Activated T-helper 1 cell treated with anti-CD3 and anti-CD28 coated beads, Interleukin-12 subunit alpha, Interleukin-12 subunit beta, Interleukin-2, Interleukin-4 antibody, amounts not matched to agents 30 ng/mL and 10 ng/mL and 1 ng/mL, durations not matched to agents 14 hours and 24 hours and 36 hours (primary cell): ENCODE results near the gene PROZ. TPM values are rescaled to one million over a fixed set of nuclear protein-coding genes. Genes with fewer than 3 reads are reported as not detected.

Experiments used
- DNase-seq: peaks from one replicate; pipeline ENCODE4 v3.0.0; 2021; ENCODE audit warnings: low spot score
- H3K27ac Mint-ChIP-seq: one replicate; pipeline ENCODE4 v1.8.0; 2021; ENCODE audit warnings: mild to moderate bottlenecking, mixed read lengths
- H3K27me3 Mint-ChIP-seq: one replicate; pipeline ENCODE4 v1.8.0; 2022; ENCODE audit warnings: mild to moderate bottlenecking, moderate library complexity, mixed read lengths; ENCODE audit not compliant: insufficient read depth
- H3K36me3 Mint-ChIP-seq: one replicate; pipeline ENCODE4 v1.8.0; 2021; ENCODE audit warnings: low read depth, mixed read lengths
- H3K4me1 Mint-ChIP-seq: one replicate; pipeline ENCODE4 v1.8.0; 2021; ENCODE audit warnings: low read depth, mixed read lengths
- H3K4me3 Mint-ChIP-seq: one replicate; pipeline ENCODE4 v1.8.0; 2021; ENCODE audit warnings: mild to moderate bottlenecking, moderate library complexity, mixed read lengths
- H3K9me3 Mint-ChIP-seq: one replicate; pipeline ENCODE4 v1.8.0; 2021; ENCODE audit warnings: mixed read lengths
- intact Hi-C: fragments of 100-400 bp; cut with micrococcal nuclease; formaldehyde crosslinking; loops from one replicate; pipeline ENCODE4 v1.15.1; 2024
- total RNA-seq: library from RNA; stranded (reverse); gene quantifications from 2 replicates; pipeline ENCODE4 v1.2.3, GENCODE V29; 2022

The PROZ gene
- total RNA-seq, 1 donor from 2014 or later = not detected

DNA sequence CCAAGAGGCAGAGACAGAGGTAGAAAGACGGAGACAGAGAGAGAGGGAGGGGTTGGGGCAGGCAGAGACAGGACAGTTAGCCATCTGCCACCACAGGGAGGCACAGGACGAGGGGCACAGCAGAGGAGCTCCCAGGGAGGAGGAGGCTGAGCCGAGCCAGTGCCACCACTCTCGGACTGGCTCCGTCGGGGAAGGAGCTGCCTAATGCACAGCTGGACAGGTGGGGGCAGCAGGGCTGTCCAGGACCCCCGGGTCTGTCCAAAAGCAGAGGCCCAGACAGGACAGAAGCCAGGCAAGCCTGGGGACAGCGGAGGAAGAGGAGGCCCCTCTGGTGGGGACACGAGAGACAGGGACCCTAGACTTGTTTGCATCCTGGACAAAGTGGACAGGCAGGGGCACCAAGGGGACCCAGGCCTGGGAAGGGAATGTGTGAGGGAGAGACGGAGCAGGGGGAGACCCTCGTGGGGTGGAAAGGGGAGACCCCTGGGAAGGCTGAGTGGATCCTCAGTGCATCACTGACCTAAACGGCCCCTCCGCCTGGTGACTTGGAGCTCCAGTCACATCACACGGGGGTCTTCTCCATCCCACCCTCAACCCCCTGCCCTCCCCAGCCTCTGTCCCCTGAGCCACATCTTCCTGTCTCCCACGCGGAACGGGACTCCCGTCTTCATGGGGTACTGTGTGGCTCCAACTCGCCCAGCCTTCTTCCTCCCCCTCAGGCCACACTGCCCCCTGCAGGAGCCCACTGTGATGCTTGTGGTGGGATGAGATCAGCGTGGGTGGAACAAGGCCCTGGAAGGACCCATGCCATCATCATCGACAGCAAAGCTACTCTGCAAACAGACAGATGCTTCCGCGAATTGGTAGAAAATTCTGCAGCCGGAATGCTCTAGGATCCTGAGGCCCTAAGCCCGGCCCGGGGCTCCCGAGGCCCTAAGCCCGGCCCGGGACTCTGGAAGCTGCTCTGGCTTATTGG is 34.9 kb upstream of the PROZ start:
- no peak for DNase-seq
- Mint-ChIP-seq H3K9me3 (no peaks in the 10 kb centered on the region), H3K4me1 (no peaks in the 10 kb centered on the region), H3K36me3 (no peaks in the 10 kb centered on the region), H3K4me3 (no peak overlapping the region), H3K27ac (no peak overlapping the region), H3K27me3 (peaks cover 9% of the 10 kb centered on the region)
- intact Hi-C loops = no loop called here

DNA sequence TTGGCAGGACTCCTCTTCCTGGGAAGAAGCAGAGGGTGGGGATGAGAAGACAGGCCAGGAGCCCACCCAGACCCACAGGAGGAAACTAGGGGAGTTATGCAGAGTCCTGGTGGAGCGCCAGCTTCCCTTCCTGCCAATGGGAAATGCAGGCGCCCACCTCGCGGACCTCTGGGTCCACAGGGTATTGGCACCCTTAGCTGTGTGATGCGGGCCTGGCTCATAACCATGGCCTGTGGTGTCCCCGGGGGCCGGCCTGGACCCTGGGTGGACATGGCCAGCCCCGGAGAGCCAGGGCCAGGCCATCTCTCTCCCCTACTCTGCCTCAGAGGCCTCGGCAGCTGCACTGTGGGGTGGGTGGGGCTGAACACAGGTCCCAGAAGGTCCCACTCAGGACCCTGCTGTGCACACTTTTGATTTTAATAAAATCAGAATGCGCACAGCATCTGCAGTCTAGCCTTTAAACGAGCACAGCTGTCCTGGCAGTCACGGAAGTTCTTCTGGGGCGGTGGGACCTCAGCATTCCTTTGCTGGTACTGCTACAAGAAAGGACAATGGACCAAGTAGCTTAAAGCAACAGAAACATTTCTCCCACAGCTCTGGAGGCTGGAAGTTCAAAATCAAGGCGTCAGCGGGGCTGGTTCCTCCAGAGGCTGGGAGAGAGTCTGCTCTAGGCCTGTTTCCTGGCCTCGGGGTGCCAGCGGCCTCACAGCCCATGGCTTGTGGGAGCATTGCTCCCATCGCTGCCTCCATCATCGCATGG is 34.1 kb upstream of the PROZ start:
- intact Hi-C loops = no loop called here
- Mint-ChIP-seq H3K4me3 (no peak overlapping the region), H3K36me3 (no peaks in the 10 kb centered on the region), H3K27ac (no peak overlapping the region), H3K4me1 (no peaks in the 10 kb centered on the region), H3K27me3 (peaks cover 15% of the 10 kb centered on the region), H3K9me3 (no peaks in the 10 kb centered on the region)
- no peak for DNase-seq

DNA sequence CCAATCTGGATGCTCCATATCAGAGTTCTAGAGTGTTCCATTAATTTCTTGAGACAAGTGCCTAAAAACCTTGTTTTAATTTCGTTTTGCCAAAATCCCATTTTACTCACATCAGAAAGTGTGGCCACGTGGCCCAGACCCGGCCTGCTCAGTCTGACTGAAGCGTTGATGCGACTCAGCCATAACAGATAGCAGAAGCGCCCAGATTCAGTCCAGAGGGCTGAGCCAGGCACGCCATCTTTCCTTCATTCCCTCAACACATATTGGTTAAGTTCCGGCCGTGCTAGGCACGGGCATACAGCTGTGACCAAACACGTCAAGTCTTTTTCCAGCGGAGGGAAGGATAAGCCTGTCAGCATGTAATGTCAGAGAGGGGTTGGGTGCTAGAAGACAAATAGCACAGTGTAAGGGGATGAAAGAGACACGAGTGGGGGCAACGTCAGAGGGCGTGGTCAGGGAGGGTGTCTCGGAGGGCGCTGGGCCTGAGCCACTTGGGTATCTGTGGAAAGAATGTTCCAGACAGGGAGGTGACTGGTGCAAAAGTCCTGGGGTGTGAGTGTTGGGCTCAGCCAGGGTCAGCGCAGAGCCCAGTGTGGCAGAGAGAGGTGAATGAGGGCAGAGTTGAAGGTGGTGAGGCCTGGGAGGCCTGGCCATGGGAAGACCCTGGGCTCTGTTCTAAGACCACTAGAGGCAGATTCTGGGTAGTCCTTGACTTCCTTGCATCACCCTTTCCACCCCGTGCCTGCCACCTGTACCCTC is 32.8 kb upstream of the PROZ start:
- no peaks in the 10 kb centered on the region for H3K36me3 Mint-ChIP-seq
- intact Hi-C loops = no loop called here
- peaks cover 18% of the 10 kb centered on the region for H3K27me3 Mint-ChIP-seq
- no peak for DNase-seq
- no peak overlapping the region for H3K4me3 Mint-ChIP-seq
- no peaks in the 10 kb centered on the region for H3K4me1 Mint-ChIP-seq
- no peak overlapping the region for H3K27ac Mint-ChIP-seq
- no peaks in the 10 kb centered on the region for H3K9me3 Mint-ChIP-seq

DNA sequence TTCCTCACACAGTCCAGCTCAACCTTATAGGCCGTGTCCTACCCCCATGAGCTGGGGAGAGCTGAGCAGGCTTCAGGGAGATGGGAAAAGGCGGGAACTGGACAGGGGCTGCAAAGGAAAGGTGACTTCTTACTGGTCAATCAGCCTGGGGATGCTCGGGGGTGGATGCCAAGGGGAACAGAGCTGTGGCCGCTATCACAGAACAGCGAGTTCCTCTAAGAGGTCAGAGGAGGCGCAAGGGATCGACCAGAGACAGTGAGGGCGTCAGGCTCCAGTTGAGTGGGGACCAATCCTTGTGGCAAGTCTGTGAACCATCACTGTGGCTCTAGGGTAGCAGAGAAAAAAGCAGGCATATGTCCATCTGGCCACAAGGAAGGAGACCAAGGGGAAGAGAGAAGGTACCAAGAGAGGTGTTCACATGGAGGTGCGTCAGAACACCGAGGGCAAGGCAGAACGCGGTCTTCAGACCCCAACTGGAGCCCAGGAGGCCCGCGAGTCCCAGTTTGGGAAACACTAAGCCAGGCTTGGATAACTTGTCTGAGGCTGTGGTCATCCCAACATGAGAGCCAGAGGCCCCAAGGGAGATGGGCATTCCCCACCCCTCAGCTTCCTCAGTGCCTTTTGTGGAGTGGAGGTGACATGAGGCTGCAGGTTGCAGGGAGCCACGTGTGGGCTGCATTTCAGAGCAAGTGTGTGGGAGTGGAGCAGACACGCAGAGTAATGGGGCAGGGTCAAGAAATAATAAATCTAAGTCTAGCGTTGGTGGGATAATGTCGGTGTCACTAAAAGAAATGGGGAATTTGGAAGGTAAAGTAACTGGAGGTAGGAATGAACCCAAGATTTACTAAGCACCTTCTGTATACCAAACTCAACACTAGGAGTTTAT is 31.9 kb upstream of the PROZ start:
- no peak overlapping the region for H3K4me3 Mint-ChIP-seq
- H3K4me1 Mint-ChIP-seq = no peaks in the 10 kb centered on the region
- no peaks in the 10 kb centered on the region for H3K9me3 Mint-ChIP-seq
- H3K27me3 Mint-ChIP-seq = peaks cover 23% of the 10 kb centered on the region
- H3K36me3 Mint-ChIP-seq = no peaks in the 10 kb centered on the region
- H3K27ac Mint-ChIP-seq = no peak overlapping the region
- intact Hi-C loops = no loop called here
- DNase-seq = no peak

DNA sequence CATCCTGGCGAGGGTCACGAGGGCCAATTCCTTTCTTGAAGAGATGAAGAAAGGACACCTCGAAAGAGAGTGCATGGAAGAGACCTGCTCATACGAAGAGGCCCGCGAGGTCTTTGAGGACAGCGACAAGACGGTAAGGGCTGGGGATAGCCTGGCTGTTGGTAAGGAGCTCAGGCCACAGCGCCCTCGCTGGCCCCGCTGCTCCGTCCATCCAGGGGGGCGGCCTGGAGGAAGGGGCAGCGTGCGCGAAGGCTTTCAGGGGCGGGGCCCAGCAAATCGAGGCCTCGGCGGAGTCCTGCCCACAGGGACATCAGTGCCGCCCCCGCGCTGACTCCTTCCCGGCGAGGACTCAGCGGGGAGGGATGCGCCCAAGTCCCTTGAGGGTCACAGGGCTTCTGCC is 29.0 kb upstream of the PROZ start:
- DNase-seq = no peak
- H3K27me3 Mint-ChIP-seq = peaks cover 43% of the 10 kb centered on the region
- H3K27ac Mint-ChIP-seq = no peak overlapping the region
- no peaks in the 10 kb centered on the region for H3K9me3 Mint-ChIP-seq
- H3K4me1 Mint-ChIP-seq = no peaks in the 10 kb centered on the region
- H3K4me3 Mint-ChIP-seq = no peak overlapping the region
- intact Hi-C loops = no loop called here
- H3K36me3 Mint-ChIP-seq = no peaks in the 10 kb centered on the region

DNA sequence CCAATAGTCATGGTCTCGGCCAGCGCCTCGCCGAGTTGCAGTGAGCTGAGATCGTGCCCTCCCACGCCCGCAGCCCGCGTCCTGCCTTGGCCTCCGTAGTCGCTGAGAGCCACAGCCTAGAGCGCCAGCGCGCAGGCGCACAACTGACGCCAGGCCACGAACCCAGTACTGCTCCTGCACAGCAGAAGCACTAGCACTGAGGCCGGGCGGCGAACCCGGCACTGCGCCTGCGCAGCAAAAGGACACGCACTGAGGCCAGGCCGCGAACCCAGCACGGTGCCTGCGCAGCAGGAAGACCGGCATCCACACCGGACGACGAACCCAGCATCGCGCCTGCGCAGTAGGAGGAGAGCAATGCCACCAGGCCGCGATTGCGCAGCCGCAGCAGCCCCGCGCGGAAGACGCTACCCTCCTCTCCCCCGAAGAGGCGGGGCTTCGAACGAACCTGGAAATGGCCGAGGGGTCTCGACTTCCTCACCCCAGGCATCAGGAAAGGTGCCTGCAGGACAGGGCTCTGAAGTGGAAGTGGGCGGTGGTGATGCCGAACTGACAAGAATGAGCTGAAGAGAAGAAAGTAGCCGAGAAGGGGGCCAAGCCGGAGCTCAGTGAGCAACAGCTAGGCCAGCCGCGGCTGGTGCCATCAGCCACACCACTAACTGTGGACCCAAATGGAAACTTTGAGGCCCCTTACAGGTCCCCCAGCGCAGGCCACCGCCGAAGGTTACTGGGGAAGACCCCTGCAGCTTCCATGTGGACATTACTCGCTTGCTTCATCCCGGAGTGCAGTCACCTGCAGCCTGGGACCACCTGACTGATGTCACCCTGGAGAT is 28.3 kb upstream of the PROZ start:
- intact Hi-C loops = no loop called here
- DNase-seq = no peak
- H3K27ac Mint-ChIP-seq = no peak overlapping the region
- peaks cover 44% of the 10 kb centered on the region for H3K27me3 Mint-ChIP-seq
- H3K4me1 Mint-ChIP-seq = no peaks in the 10 kb centered on the region
- no peaks in the 10 kb centered on the region for H3K36me3 Mint-ChIP-seq
- no peak overlapping the region for H3K4me3 Mint-ChIP-seq
- H3K9me3 Mint-ChIP-seq = no peaks in the 10 kb centered on the region

DNA sequence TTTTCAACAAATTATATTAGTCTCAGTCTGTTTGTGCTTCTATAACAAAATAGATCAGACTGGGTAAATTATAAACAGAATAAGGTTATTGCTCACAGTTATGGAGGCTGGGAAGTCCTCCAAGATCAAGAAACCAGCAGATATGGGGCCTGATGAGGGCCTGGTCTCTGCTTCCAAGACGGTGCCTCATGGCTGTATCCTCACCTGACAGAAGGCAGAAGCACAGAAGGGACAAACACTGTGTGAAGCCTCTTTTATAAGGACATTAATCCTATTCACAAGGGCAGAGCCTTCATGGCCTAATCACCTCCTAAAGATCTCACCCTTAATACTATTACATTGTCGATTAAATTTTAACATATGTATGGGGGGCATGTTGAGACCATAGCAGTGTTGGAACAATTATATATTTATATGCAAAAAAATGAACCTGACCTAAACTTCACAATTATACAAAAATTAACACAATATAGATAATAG is 23.1 kb upstream of the PROZ start:
- no peak for DNase-seq
- H3K36me3 Mint-ChIP-seq = no peaks in the 10 kb centered on the region
- H3K9me3 Mint-ChIP-seq = no peaks in the 10 kb centered on the region
- peaks cover 45% of the 10 kb centered on the region for H3K27me3 Mint-ChIP-seq
- intact Hi-C loops = no loop called here
- no peaks in the 10 kb centered on the region for H3K4me1 Mint-ChIP-seq
- H3K4me3 Mint-ChIP-seq = no peak overlapping the region
- no peak overlapping the region for H3K27ac Mint-ChIP-seq

DNA sequence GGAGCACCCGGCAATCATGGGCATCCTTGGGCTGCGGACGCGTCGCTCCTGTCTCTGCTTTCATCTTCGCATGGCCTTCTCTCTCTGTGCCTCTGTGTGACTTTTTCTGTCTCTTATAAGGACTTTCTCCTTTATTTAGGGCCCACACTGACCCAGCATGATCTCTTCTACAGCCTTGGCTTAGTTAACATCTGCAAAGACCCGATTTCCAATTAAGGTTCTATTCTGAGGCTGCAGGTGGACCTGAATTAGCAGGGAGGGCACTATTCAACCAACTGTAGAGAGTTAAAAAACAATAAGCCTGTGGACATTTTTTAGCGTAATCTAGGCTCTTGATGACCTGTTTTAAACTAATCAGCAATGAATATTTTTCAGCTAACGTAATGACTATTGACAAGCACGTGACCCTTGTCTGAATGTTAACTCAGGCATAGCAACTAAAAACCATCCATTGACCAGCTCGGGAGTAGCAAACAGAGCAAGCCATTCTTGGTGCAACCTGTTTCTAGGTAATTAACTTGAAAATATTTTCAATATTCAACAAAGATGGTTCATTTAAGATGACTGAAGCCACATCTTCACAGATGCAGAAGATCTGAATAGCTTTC is 20.7 kb upstream of the PROZ start:
- intact Hi-C loops = no loop called here

DNA sequence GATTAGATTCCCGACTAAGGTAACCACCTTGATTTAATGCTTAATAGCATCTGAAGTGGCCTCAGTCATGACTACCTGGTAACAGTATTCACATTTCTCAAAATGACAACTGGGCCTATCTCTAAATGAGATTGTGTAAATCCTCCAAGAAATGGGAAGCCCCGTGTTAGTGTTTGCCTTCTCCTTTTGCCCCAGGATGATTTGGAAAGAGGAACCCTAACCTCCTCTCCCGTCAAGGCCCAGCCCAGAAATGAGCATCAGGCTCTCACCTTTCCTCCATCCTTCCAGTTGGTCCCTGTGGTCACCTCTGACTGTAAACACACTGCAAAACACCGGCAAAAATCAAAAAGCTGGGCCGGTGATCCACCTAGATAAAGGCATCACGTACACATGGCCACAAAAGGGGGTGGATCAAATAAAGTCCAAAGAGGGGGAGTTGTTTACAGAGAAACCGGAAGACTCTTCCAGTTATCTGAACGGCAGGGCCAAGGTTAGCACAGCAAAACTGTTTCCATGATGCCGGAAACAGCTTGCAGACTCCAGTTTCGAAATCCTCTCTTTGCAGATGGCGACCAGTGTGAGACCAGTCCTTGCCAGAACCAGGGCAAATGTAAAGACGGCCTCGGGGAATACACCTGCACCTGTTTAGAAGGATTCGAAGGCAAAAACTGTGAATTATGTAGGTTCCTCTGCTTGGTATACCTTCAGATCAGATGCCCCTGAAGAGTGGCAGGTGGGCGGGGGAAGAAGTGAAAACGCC is 19.5 kb upstream of the PROZ start:
- H3K27me3 Mint-ChIP-seq = peaks cover 19% of the 10 kb centered on the region
- no peak for DNase-seq
- intact Hi-C loops = no loop called here
- no peak overlapping the region for H3K4me3 Mint-ChIP-seq
- H3K9me3 Mint-ChIP-seq = no peaks in the 10 kb centered on the region
- H3K4me1 Mint-ChIP-seq = no peaks in the 10 kb centered on the region
- H3K36me3 Mint-ChIP-seq = no peaks in the 10 kb centered on the region
- H3K27ac Mint-ChIP-seq = no peak overlapping the region

More for the DNA sequence above, 20.7 kb upstream of the PROZ start:
- Mint-ChIP-seq H3K27ac (no peak overlapping the region), H3K9me3 (no peaks in the 10 kb centered on the region), H3K27me3 (peaks cover 29% of the 10 kb centered on the region), H3K4me1 (no peaks in the 10 kb centered on the region), H3K36me3 (no peaks in the 10 kb centered on the region), H3K4me3 (no peak overlapping the region)
- no peak for DNase-seq

DNA sequence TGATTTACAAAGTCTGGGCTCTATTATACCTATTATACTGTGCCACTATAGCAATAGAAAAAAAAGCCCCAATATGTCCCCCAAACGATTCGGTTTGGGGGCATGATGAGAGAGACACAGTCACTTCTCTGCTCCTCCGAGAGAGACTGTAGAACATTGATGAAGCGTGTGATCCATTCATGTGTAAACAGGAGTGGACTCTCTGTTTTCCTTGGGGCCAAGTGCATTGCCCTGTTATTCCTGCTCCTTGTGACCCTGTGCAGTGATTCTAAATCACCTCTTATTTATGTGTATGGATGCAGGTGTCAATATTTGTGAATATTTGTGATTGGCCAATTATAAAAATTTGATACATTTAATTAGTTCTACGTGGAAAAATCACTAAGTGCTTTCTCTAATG is 18.9 kb upstream of the PROZ start:
- H3K4me1 Mint-ChIP-seq = no peaks in the 10 kb centered on the region
- no peak for DNase-seq
- no peak overlapping the region for H3K27ac Mint-ChIP-seq
- peaks cover 16% of the 10 kb centered on the region for H3K27me3 Mint-ChIP-seq
- no peaks in the 10 kb centered on the region for H3K36me3 Mint-ChIP-seq
- H3K9me3 Mint-ChIP-seq = no peaks in the 10 kb centered on the region
- H3K4me3 Mint-ChIP-seq = no peak overlapping the region
- intact Hi-C loops = no loop called here
